Osteocyte (in vitro differentiated cells): ENCODE results near the gene OR1N1. TPM values are rescaled to one million over a fixed set of nuclear protein-coding genes. Genes with fewer than 3 reads are reported as not detected.
"Not testable (repeated sequence)": the region's sequence is repeated elsewhere in the genome, so short reads cannot be mapped to it uniquely, and the experiment has no call there.

Source experiments
- DNase-seq: peaks from one replicate; pipeline ENCODE4 v3.0.0; 2021; ENCODE audit warnings: mixed read lengths; ENCODE audit not compliant: unreplicated experiment; ENCODE audit errors: extremely low spot score
- H3K27ac Mint-ChIP-seq: one replicate; pipeline ENCODE4 v1.8.0; 2021; ENCODE audit warnings: mild to moderate bottlenecking, mixed read lengths; ENCODE audit not compliant: unreplicated experiment
- H3K27me3 Mint-ChIP-seq: one replicate; pipeline ENCODE4 v1.8.0; 2021; ENCODE audit warnings: mixed read lengths; ENCODE audit not compliant: unreplicated experiment
- H3K36me3 Mint-ChIP-seq: one replicate; pipeline ENCODE4 v1.8.0; 2021; ENCODE audit warnings: mixed read lengths; ENCODE audit not compliant: unreplicated experiment
- H3K4me1 Mint-ChIP-seq: one replicate; pipeline ENCODE4 v1.8.0; 2021; ENCODE audit warnings: mixed read lengths; ENCODE audit not compliant: unreplicated experiment
- H3K4me3 Mint-ChIP-seq: one replicate; pipeline ENCODE4 v1.8.0; 2021; ENCODE audit warnings: mild to moderate bottlenecking, moderate library complexity, mixed read lengths; ENCODE audit not compliant: unreplicated experiment
- H3K9me3 Mint-ChIP-seq: one replicate; pipeline ENCODE4 v1.8.0; 2021; ENCODE audit warnings: mixed read lengths; ENCODE audit not compliant: unreplicated experiment
- total RNA-seq: library from RNA; stranded (reverse); gene quantifications from 2 replicates; pipeline ENCODE4 v1.2.1, GENCODE V29; 2021
- TF ChIP-seq, protein P1 (sequence below): fragments of 200-600 bp; sonication (generic); IDR thresholded peaks from 2 replicates; pipeline ENCODE4 v1.5.0; 2021; ENCODE audit warnings: antibody characterized with exemption, mild to moderate bottlenecking, moderate library complexity

OR1N1 gene
- total RNA-seq, 1 donor from 2014 or later, result not detected

DNA sequence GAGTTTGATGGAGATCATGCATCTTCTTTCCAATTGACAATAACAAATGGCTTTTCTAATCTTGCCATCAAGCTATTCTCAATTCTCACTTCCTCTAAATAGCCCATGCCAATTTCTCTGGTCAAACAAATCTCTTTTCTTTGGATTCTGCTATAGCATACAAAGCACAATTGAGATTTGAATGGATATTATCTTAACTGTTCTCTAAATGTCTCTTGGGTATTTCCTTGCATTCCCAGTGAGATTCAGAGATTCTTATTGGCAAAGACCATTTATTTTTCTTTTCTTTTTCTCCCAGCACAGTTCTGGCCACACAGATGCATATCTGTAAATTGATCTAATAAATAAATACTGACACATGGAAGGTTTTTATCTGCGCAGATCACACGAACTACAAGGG lies 25.7 kb upstream of the OR1N1 start, which contains the start of gene OR1N2:
Gene OR1N2, plus strand, starts transcription at position 301 of the 400 bp plus-strand sequence. CDS start 100 bp downstream, outside the sequence.
- Mint-ChIP-seq H3K4me3 (no peak within 1 kb of the TSS), H3K27ac (no peak within 1 kb of the TSS), H3K4me1 (no peaks in the 10 kb centered on the region), H3K27me3 (peaks cover 20% of the 10 kb centered on the region), H3K36me3 (no peaks in the 10 kb centered on the region), H3K9me3 (no peaks in the 10 kb centered on the region)
- TF ChIP-seq, protein P1, sequence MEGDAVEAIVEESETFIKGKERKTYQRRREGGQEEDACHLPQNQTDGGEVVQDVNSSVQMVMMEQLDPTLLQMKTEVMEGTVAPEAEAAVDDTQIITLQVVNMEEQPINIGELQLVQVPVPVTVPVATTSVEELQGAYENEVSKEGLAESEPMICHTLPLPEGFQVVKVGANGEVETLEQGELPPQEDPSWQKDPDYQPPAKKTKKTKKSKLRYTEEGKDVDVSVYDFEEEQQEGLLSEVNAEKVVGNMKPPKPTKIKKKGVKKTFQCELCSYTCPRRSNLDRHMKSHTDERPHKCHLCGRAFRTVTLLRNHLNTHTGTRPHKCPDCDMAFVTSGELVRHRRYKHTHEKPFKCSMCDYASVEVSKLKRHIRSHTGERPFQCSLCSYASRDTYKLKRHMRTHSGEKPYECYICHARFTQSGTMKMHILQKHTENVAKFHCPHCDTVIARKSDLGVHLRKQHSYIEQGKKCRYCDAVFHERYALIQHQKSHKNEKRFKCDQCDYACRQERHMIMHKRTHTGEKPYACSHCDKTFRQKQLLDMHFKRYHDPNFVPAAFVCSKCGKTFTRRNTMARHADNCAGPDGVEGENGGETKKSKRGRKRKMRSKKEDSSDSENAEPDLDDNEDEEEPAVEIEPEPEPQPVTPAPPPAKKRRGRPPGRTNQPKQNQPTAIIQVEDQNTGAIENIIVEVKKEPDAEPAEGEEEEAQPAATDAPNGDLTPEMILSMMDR, result no peak
- DNase-seq, result no peak

DNA sequence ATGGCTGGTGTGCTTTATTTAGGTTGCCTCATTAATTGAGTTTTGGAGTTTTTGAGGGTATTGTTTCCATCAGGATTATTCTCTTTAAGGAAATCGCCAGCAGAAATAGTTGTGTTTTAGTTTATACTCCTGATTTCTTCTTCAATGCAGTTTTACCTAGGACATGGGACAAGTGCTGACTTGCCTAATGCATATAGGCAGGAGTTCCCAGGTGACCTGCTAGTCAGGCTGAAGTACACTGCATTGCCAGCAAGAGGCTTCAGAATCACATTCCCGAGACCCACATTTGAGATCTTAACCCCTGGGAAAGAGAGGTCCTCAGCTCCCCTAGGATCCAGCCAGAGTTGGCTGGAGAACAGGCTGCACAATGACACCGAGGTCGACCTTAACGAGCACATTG lies 24.3 kb upstream of the OR1N1 start:
- Mint-ChIP-seq H3K27me3 (peaks cover 20% of the 10 kb centered on the region), H3K9me3 (no peaks in the 10 kb centered on the region), H3K36me3 (no peaks in the 10 kb centered on the region), H3K27ac (no peak overlapping the region), H3K4me3 (no peak overlapping the region), H3K4me1 (no peaks in the 10 kb centered on the region)
- TF ChIP-seq, protein P1, result no peak
- no peak for DNase-seq

DNA sequence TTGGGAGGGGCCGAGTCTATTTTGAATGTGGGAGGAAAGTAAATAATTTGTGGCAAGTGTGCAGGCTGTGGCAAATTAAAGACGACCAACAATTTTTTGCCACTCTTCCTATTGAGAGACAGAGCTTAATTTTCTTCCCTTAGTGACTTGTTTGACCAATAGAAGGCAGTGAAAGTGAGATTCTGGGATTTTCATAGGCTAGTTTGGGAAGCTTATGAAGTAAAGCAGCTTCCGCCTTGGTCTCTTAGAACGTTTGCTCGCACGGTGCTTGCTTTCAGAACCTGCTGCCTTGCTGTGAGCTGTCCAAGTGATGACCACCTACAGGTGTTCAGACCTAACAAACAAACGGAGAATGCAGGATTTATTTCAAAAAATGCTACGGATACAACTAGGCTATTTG lies 19.1 kb upstream of the OR1N1 start:
- no peak overlapping the region for H3K4me3 Mint-ChIP-seq

DNA sequence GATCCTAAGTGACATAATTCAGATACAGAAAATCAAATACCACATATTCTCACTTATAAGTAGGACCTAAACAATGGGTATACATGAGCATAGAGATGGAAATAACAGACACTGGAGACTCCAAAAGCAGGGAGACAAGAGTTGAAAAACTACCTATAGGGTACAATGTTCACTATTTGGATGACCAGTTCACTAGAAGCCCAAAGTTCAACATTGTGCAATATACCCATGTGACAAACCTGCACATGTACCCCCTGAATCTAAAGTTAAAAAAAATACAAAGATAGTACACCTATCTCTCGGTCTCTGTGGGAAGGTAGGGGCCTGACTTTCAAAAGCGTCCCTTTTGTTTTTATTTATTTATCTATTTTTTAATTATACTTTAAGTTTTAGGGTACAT lies 11.7 kb upstream of the OR1N1 start:
- TF ChIP-seq, protein P1, result no peak
- DNase-seq, result no peak

More for the DNA sequence above, 19.1 kb upstream of the OR1N1 start:
- no peaks in the 10 kb centered on the region for H3K36me3 Mint-ChIP-seq
- DNase-seq, result no peak
- no peaks in the 10 kb centered on the region for H3K4me1 Mint-ChIP-seq
- peaks cover 14% of the 10 kb centered on the region for H3K27me3 Mint-ChIP-seq
- TF ChIP-seq, protein P1, result no peak
- H3K9me3 Mint-ChIP-seq, result no peaks in the 10 kb centered on the region
- no peak overlapping the region for H3K27ac Mint-ChIP-seq

DNA sequence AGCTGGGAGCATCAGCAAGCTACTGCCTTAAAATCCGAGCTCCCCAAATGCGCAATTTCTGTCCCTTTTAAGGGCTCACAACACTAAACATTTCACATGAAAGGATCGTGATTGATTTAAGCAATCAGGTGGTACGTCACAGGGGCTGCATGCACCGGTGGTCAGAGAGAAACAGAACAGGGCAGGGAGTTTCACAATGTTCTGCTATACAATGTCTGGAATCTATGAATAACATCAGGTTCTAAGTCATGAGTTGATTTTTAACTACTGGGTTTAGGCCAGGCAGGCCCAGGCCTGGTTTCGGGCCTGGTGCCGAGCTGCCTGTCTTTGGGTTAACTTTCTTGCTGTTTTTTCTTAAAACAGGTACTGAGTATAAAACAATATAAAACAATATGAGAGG lies 10.0 kb upstream of the OR1N1 start:
- H3K9me3 Mint-ChIP-seq, H3K27ac Mint-ChIP-seq, H3K4me1 Mint-ChIP-seq, H3K27me3 Mint-ChIP-seq, H3K36me3 Mint-ChIP-seq, H3K4me3 Mint-ChIP-seq, DNase-seq: not testable (repeated sequence)

More for the DNA sequence above, 11.7 kb upstream of the OR1N1 start:
- Mint-ChIP-seq H3K9me3 (peaks cover 6% of the 10 kb centered on the region), H3K27me3 (peaks cover 8% of the 10 kb centered on the region), H3K4me3 (no peak overlapping the region), H3K27ac (no peak overlapping the region), H3K4me1 (no peaks in the 10 kb centered on the region), H3K36me3 (no peaks in the 10 kb centered on the region)

DNA sequence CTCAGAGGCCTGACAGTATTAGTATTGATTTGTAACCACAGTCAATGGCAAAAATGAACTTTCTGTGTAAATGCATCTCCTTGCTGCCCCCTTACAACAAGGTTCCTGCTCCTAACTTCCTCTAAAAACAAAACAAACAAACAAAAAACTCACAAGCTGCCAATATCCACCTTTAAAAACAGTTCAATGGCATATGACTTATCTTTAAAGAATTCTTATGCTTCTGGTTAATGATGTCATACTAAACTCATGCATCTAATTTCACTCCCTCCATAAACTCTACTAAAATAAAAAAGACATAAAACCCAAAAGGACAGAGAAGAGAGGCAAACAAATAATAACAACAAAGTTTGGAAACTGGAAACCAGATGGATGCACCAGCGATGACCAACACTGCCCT lies 9.0 kb upstream of the OR1N1 start:
- Mint-ChIP-seq H3K27ac (no peak overlapping the region), H3K36me3 (no peaks in the 10 kb centered on the region), H3K9me3 (peaks cover 6% of the 10 kb centered on the region), H3K4me3 (no peak overlapping the region), H3K27me3 (peaks cover 2% of the 10 kb centered on the region), H3K4me1 (no peaks in the 10 kb centered on the region)
- no peak for DNase-seq
- TF ChIP-seq, protein P1, result no peak

DNA sequence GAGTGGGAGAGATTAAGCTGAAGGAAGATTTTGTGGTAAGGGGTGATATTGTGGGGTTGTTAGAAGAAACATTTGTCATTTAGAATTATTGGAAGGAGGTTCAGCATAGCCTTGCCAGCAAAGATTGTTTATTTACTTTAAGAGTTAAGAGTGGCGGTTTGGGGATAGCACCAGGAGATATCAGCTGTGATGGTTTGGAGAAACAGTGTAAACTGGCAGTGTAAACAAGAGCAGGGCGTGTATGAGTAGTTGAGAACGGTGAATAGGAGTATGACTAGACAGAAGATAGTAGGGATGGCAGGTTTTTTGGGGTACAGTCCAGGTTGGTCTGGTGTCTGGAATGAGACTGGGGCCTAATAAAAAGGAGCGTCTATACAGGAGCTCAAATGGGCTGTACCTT lies 4.1 kb upstream of the OR1N1 start:
- H3K27ac Mint-ChIP-seq, H3K4me1 Mint-ChIP-seq, H3K27me3 Mint-ChIP-seq, H3K9me3 Mint-ChIP-seq, DNase-seq, H3K4me3 Mint-ChIP-seq, H3K36me3 Mint-ChIP-seq: not testable (repeated sequence)
